ENCODE measurements around the gene ZNF780A.
"Not testable (repeated sequence)": the region's sequence is repeated elsewhere in the genome, so short reads cannot be mapped to it uniquely, and the experiment has no call there.

ZNF780A gene

GRCh38 chr19:40090241-40091204, at the start of gene ZNF780A:
Gene ZNF780A (minus strand): TSS chr19:40090943. CDS start chr19:40084753, 6,190 bp downstream.
- no peaks in the 10 kb centered on the region for H3K36me3 ChIP-seq (ENCODE audit: insufficient read depth, low read length)
- H3K9ac ChIP-seq (ENCODE audit: low read length): peak within 1 kb of the TSS; percentile 83
- H3K4me1 ChIP-seq (ENCODE audit: insufficient read depth, low read length): no peaks in the 10 kb centered on the region
- H3K9me3 ChIP-seq (ENCODE audit: low read length): no peaks in the 10 kb centered on the region
- peak within 1 kb of the TSS; percentile 96 for H3K27ac ChIP-seq (ENCODE audit: low read depth, low read length)
- peaks cover 0 to 7% of the 10 kb centered on the region in 2 donors for H3K27me3 ChIP-seq (ENCODE audit: control insufficient read depth in 1 of 2, insufficient read depth in 2 of 2, low read length in 2 of 2)
- peak within 1 kb of the TSS; percentile 87 to 96 for H3K4me3 ChIP-seq (ENCODE audit: low read depth in 1 of 2, low read length in 2 of 2)

GRCh38 chr19:40139533-40140287, 49.0 kb upstream of the ZNF780A start:
- Histone ChIP-seq H3K36me3 (ENCODE audit: insufficient read depth, low read length) (no peaks in the 10 kb centered on the region), H3K27ac (ENCODE audit: low read depth, low read length) (no peak overlapping the region), H3K27me3 (ENCODE audit: control insufficient read depth in 1 of 2, insufficient read depth in 2 of 2, low read length in 2 of 2) (no peaks in the 10 kb centered on the region), H3K9ac (ENCODE audit: low read length) (no peak overlapping the region), H3K4me3 (ENCODE audit: low read depth in 1 of 2, low read length in 2 of 2) (no peak overlapping the region), H3K9me3 (ENCODE audit: low read length) (no peaks in the 10 kb centered on the region), H3K4me1 (ENCODE audit: insufficient read depth, low read length) (no peaks in the 10 kb centered on the region)

GRCh38 chr19:40136818-40137217, 46.1 kb upstream of the ZNF780A start:
- Histone ChIP-seq H3K9ac (ENCODE audit: low read length) (no peak overlapping the region), H3K36me3 (ENCODE audit: insufficient read depth, low read length) (no peaks in the 10 kb centered on the region), H3K27me3 (ENCODE audit: control insufficient read depth in 1 of 2, insufficient read depth in 2 of 2, low read length in 2 of 2) (no peaks in the 10 kb centered on the region), H3K4me3 (ENCODE audit: low read depth in 1 of 2, low read length in 2 of 2) (no peak overlapping the region), H3K4me1 (ENCODE audit: insufficient read depth, low read length) (no peaks in the 10 kb centered on the region), H3K27ac (ENCODE audit: low read depth, low read length) (no peak overlapping the region), H3K9me3 (ENCODE audit: low read length) (no peaks in the 10 kb centered on the region)

GRCh38 chr19:40134866-40135265, 44.1 kb upstream of the ZNF780A start:
- Histone ChIP-seq H3K27me3 (ENCODE audit: control insufficient read depth in 1 of 2, insufficient read depth in 2 of 2, low read length in 2 of 2) (no peaks in the 10 kb centered on the region), H3K4me3 (ENCODE audit: low read depth in 1 of 2, low read length in 2 of 2) (no peak overlapping the region), H3K9ac (ENCODE audit: low read length) (no peak overlapping the region), H3K27ac (ENCODE audit: low read depth, low read length) (no peak overlapping the region), H3K4me1 (ENCODE audit: insufficient read depth, low read length) (no peaks in the 10 kb centered on the region), H3K36me3 (ENCODE audit: insufficient read depth, low read length) (no peaks in the 10 kb centered on the region), H3K9me3 (ENCODE audit: low read length) (no peaks in the 10 kb centered on the region)

GRCh38 chr19:40133491-40133890, 42.7 kb upstream of the ZNF780A start:
- H3K9me3 ChIP-seq (ENCODE audit: low read length): no peaks in the 10 kb centered on the region
- H3K9ac ChIP-seq (ENCODE audit: low read length): no peak overlapping the region

GRCh38 chr19:40130013-40130412, 39.3 kb upstream of the ZNF780A start:
- H3K9me3 ChIP-seq (ENCODE audit: low read length): no peaks in the 10 kb centered on the region
- H3K9ac ChIP-seq (ENCODE audit: low read length): no peak overlapping the region
- no peaks in the 10 kb centered on the region for H3K36me3 ChIP-seq (ENCODE audit: insufficient read depth, low read length)
- H3K4me1 ChIP-seq (ENCODE audit: insufficient read depth, low read length): no peaks in the 10 kb centered on the region
- no peak overlapping the region for H3K27ac ChIP-seq (ENCODE audit: low read depth, low read length)
- H3K27me3 ChIP-seq (ENCODE audit: control insufficient read depth in 1 of 2, insufficient read depth in 2 of 2, low read length in 2 of 2): no peaks in the 10 kb centered on the region
- H3K4me3 ChIP-seq (ENCODE audit: low read depth in 1 of 2, low read length in 2 of 2): no peak overlapping the region

More at GRCh38 chr19:40133491-40133890, 42.7 kb upstream of the ZNF780A start:
- Histone ChIP-seq H3K4me1 (ENCODE audit: insufficient read depth, low read length) (no peaks in the 10 kb centered on the region), H3K36me3 (ENCODE audit: insufficient read depth, low read length) (no peaks in the 10 kb centered on the region), H3K4me3 (ENCODE audit: low read depth in 1 of 2, low read length in 2 of 2) (no peak overlapping the region), H3K27ac (ENCODE audit: low read depth, low read length) (no peak overlapping the region), H3K27me3 (ENCODE audit: control insufficient read depth in 1 of 2, insufficient read depth in 2 of 2, low read length in 2 of 2) (no peaks in the 10 kb centered on the region)

GRCh38 chr19:40129425-40129824, 38.7 kb upstream of the ZNF780A start:
- Histone ChIP-seq H3K9ac (ENCODE audit: low read length) (no peak overlapping the region), H3K36me3 (ENCODE audit: insufficient read depth, low read length) (no peaks in the 10 kb centered on the region), H3K4me1 (ENCODE audit: insufficient read depth, low read length) (no peaks in the 10 kb centered on the region), H3K9me3 (ENCODE audit: low read length) (no peaks in the 10 kb centered on the region), H3K4me3 (ENCODE audit: low read depth in 1 of 2, low read length in 2 of 2) (no peak overlapping the region), H3K27me3 (ENCODE audit: control insufficient read depth in 1 of 2, insufficient read depth in 2 of 2, low read length in 2 of 2) (no peaks in the 10 kb centered on the region), H3K27ac (ENCODE audit: low read depth, low read length) (no peak overlapping the region)

- Histone ChIP-seq H3K9me3 (ENCODE audit: low read length) (no peaks in the 10 kb centered on the region), H3K4me3 (ENCODE audit: low read depth in 1 of 2, low read length in 2 of 2) (no peak overlapping the region), H3K27me3 (ENCODE audit: control insufficient read depth in 1 of 2, insufficient read depth in 2 of 2, low read length in 2 of 2) (no peaks in the 10 kb centered on the region), H3K9ac (ENCODE audit: low read length) (no peak overlapping the region), H3K36me3 (ENCODE audit: insufficient read depth, low read length) (no peaks in the 10 kb centered on the region), H3K4me1 (ENCODE audit: insufficient read depth, low read length) (no peaks in the 10 kb centered on the region), H3K27ac (ENCODE audit: low read depth, low read length) (no peak overlapping the region)
Measured at GRCh38 chr19:40128991-40129390, 38.2 kb upstream of the ZNF780A start.

GRCh38 chr19:40119380-40119779, 28.6 kb upstream of the ZNF780A start:
- H3K4me1 ChIP-seq (ENCODE audit: insufficient read depth, low read length): no peaks in the 10 kb centered on the region
- H3K9me3 ChIP-seq (ENCODE audit: low read length): no peaks in the 10 kb centered on the region
- H3K27ac ChIP-seq (ENCODE audit: low read depth, low read length): no peak overlapping the region
- no peaks in the 10 kb centered on the region for H3K27me3 ChIP-seq (ENCODE audit: control insufficient read depth in 1 of 2, insufficient read depth in 2 of 2, low read length in 2 of 2)
- H3K4me3 ChIP-seq (ENCODE audit: low read depth in 1 of 2, low read length in 2 of 2): no peak overlapping the region
- no peak overlapping the region for H3K9ac ChIP-seq (ENCODE audit: low read length)
- no peaks in the 10 kb centered on the region for H3K36me3 ChIP-seq (ENCODE audit: insufficient read depth, low read length)

GRCh38 chr19:40118638-40119037, 27.9 kb upstream of the ZNF780A start:
- H3K27ac ChIP-seq (ENCODE audit: low read depth, low read length); H3K36me3 ChIP-seq (ENCODE audit: insufficient read depth, low read length); H3K9me3 ChIP-seq (ENCODE audit: low read length); H3K9ac ChIP-seq (ENCODE audit: low read length); H3K4me3 ChIP-seq (ENCODE audit: low read depth in 1 of 2, low read length in 2 of 2); H3K4me1 ChIP-seq (ENCODE audit: insufficient read depth, low read length); H3K27me3 ChIP-seq (ENCODE audit: control insufficient read depth in 1 of 2, insufficient read depth in 2 of 2, low read length in 2 of 2): not testable (repeated sequence)

GRCh38 chr19:40116075-40116474, 25.3 kb upstream of the ZNF780A start:
- Histone ChIP-seq H3K27ac (ENCODE audit: low read depth, low read length) (no peak overlapping the region), H3K36me3 (ENCODE audit: insufficient read depth, low read length) (no peaks in the 10 kb centered on the region), H3K9ac (ENCODE audit: low read length) (no peak overlapping the region), H3K4me1 (ENCODE audit: insufficient read depth, low read length) (no peaks in the 10 kb centered on the region), H3K4me3 (ENCODE audit: low read depth in 1 of 2, low read length in 2 of 2) (no peak overlapping the region), H3K9me3 (ENCODE audit: low read length) (no peaks in the 10 kb centered on the region), H3K27me3 (ENCODE audit: control insufficient read depth in 1 of 2, insufficient read depth in 2 of 2, low read length in 2 of 2) (no peaks in the 10 kb centered on the region)

Measured in muscle layer of colon (tissue), 2 donors.